HepG2 (cell line): Measurements from ENCODE around the gene ITPR1. TPM values are rescaled to one million over a fixed set of nuclear protein-coding genes. Genes with fewer than 3 reads are reported as not detected.

ENCODE experiments used
- ATAC-seq: fragments of 200-7000 bp; cut with Tn5 transposase; 3 replicates; pipeline ENCODE4 v1.9.1; 2020; ENCODE audit warnings: mild to moderate bottlenecking, moderate library complexity
- BruUV-seq: library from RNA; stranded (reverse); fragments of 400-500 nt; replicated peaks from 2 replicates; lab custom pipeline; 2021; lab: Mats Ljungman, UMichigan
- CTCF ChIA-PET: fragments of 300-600 bp; formaldehyde crosslinking; extraction: SDS; loops from one replicate; lab custom pipeline; 2021; ENCODE audit warnings: low total read pairs, inconsistent platforms, low intra/inter-chr PET ratio; lab: Yijun Ruan, JAX
- POLR2A ChIA-PET: fragments of 350-600 bp; sonication (Branson Sonifier 250); formaldehyde crosslinking; loops from one replicate; lab custom pipeline; 2020; ENCODE audit warnings: antibody characterized with exemption, inconsistent platforms; lab: Yijun Ruan, JAX
- DNase-seq: peaks from one replicate; pipeline ENCODE4 v3.0.0-alpha.2; 2015; ENCODE audit warnings: low spot score
- FAIRE-seq: peaks from 3 replicates; lab custom pipeline; 2011; peaks lifted over from hg19 to GRCh38; lab: Jason Lieb, UNC
- H2AFZ ChIP-seq: one replicate; pipeline ENCODE4 v1.6.1; 2011; ENCODE audit warnings: low read length, inconsistent platforms
- H3K27ac ChIP-seq: fragments of 300-600 bp; 3 replicates; pipeline ENCODE4 v1.8.0; 2011; ENCODE audit warnings: mixed run types, mild to moderate bottlenecking, mixed read lengths, low read length, inconsistent platforms; ENCODE audit not compliant: insufficient read depth; ENCODE audit errors: extremely low read length
- H3K27me3 ChIP-seq, 2 experiments: fragments of 200-600 bp in 1 of 2; 2 replicates in 1 of 2; 3 replicates in 1 of 2; pipeline versions ENCODE4 v1.6.0 to v1.8.0; 2011; ENCODE audit warnings: low read length in 2 of 2, mild to moderate bottlenecking in 2 of 2, moderate library complexity in 2 of 2, inconsistent platforms in 1 of 2; ENCODE audit not compliant: insufficient read depth in 2 of 2, control insufficient read depth in 1 of 2
- H3K36me3 ChIP-seq, 2 experiments: fragments of 200-600 bp in 1 of 2; replicated peaks in 1 of 2; 2 replicates in 1 of 2; 3 replicates in 1 of 2; pipeline versions ENCODE4 v1.5.1 to v1.8.0; 2011; ENCODE audit warnings: low read length in 2 of 2, inconsistent platforms in 1 of 2; ENCODE audit not compliant: insufficient read depth in 2 of 2, control insufficient read depth in 1 of 2
- H3K4me1 ChIP-seq: 2 replicates; pipeline ENCODE4 v1.5.1; 2012; ENCODE audit warnings: low read length, inconsistent platforms; ENCODE audit not compliant: insufficient read depth
- H3K4me2 ChIP-seq: 2 replicates; pipeline ENCODE4 v1.6.0; 2011; ENCODE audit warnings: low read depth, low read length, inconsistent platforms
- H3K4me3 ChIP-seq, 3 experiments: fragments of 200-600 bp in 1 of 3; sonication (generic), shearing (Covaris generic) in 1 of 3; replicated peaks in 1 of 3; 2 replicates each; pipeline ENCODE4 v1.5.1; 2011 to 2016; ENCODE audit warnings: low read length in 3 of 3, inconsistent platforms in 2 of 3, low read depth in 2 of 3, mild to moderate bottlenecking in 2 of 3, control low read depth in 1 of 3, mixed read lengths in 1 of 3; ENCODE audit not compliant: insufficient read depth in 1 of 3
- H3K79me2 ChIP-seq: one replicate; pipeline ENCODE4 v1.6.1; 2011; ENCODE audit warnings: low read length, inconsistent platforms; ENCODE audit not compliant: insufficient read depth
- H3K9ac ChIP-seq: 2 replicates; pipeline ENCODE4 v1.6.0; 2011; ENCODE audit warnings: mild to moderate bottlenecking, low read depth, low read length, inconsistent platforms; ENCODE audit not compliant: insufficient read depth
- H3K9me3 ChIP-seq: 2 replicates; pipeline ENCODE4 v1.5.1; 2012; ENCODE audit warnings: mild to moderate bottlenecking, low read length
- H4K20me1 ChIP-seq: 2 replicates; pipeline ENCODE4 v1.6.0; 2011; ENCODE audit warnings: inconsistent platforms, mild to moderate bottlenecking, low read length, moderate library complexity; ENCODE audit not compliant: insufficient read depth
- BCL6 ChIP-seq: IDR thresholded peaks from 2 replicates; pipeline ENCODE4 v1.6.1; 2016; ENCODE audit warnings: missing genetic modification reagents, missing compliant biosample characterization
- ETV6 ChIP-seq: sonication (generic); formaldehyde crosslinking; conservative IDR thresholded peaks from 2 replicates; pipeline ENCODE4 v1.4.0; 2020; ENCODE audit warnings: missing genetic modification reagents
- KDM4B ChIP-seq: sonication (generic); formaldehyde crosslinking; IDR thresholded peaks from 2 replicates; pipeline ENCODE4 v1.4.0; 2020; ENCODE audit warnings: missing genetic modification reagents
- LCORL ChIP-seq, 2 experiments: fragments of 450-650 bp in 1 of 2; sonication (generic) in 1 of 2; formaldehyde crosslinking in 1 of 2; IDR thresholded peaks; 2 replicates each; pipeline versions ENCODE4 v1.5.0 to v1.6.1; 2017 to 2020; ENCODE audit warnings: antibody characterized with exemption in 1 of 2, missing genetic modification reagents in 1 of 2
- MAFF ChIP-seq: IDR thresholded peaks from 2 replicates; pipeline ENCODE4 v1.6.1; 2011; ENCODE audit warnings: low read depth, low read length, improper control_type of control experiment
- MAFK ChIP-seq, 2 experiments: IDR thresholded peaks in 1 of 2; conservative IDR thresholded peaks in 1 of 2; 2 replicates each; pipeline ENCODE4 v1.6.1; 2011; ENCODE audit warnings: improper control_type of control experiment in 2 of 2, low read length in 2 of 2
- RARA ChIP-seq: IDR thresholded peaks from 2 replicates; pipeline ENCODE4 v1.6.1; 2016; ENCODE audit warnings: missing genetic modification reagents, missing compliant biosample characterization
- STAT5B ChIP-seq: sonication (generic); formaldehyde crosslinking; IDR thresholded peaks from 2 replicates; pipeline ENCODE4 v1.4.0; 2020; ENCODE audit warnings: missing genetic modification reagents
- ZNF235 ChIP-seq: sonication (generic); formaldehyde crosslinking; IDR thresholded peaks from 2 replicates; pipeline ENCODE4 v1.8.1; 2023; ENCODE audit warnings: mild to moderate bottlenecking, missing genetic modification reagents, borderline replicate concordance
- WGBS: methylation state at CpG from one replicate; pipeline ENCODE4 v1.1.6; 2017; ENCODE audit warnings: low lambda C conversion rate; 5-methylcytosine and 5-hydroxymethylcytosine counted together
- in situ Hi-C: cut with HindIII; loops from 2 replicates; pipeline ENCODE4 v1.10.0; 2017; ENCODE audit warnings: low pct_unique_long_range_greater_than_20kb; ENCODE audit not compliant: extremely low pct_ligation_motif_present
- intact Hi-C: fragments of 100-400 bp; cut with micrococcal nuclease; formaldehyde crosslinking; loops from one replicate; pipeline ENCODE4 v1.10.0; 2022; ENCODE audit not compliant: unreplicated experiment
- polyA plus RNA-seq, 8 experiments: library from polyadenylated mRNA; depleted of rRNA in 3 of 8; stranded (reverse) in 7 of 8; unstranded in 1 of 8; fragments of >200 nt; fragmentation: Illumina TruSeq in 4 of 8; extraction: Trizol in 4 of 8; gene quantifications; 2 replicates each; pipeline versions ENCODE4 v1.2.1 to v1.2.3, GENCODE V29; 2011 to 2016; ENCODE audit warnings: low read depth in 4 of 8, missing spikeins in 1 of 8, mixed read lengths in 1 of 8; ENCODE audit not compliant: insufficient read depth in 1 of 8
- total RNA-seq, 5 experiments: library from RNA; depleted of rRNA; stranded (reverse); fragments of >200 nt; fragmentation: Illumina TruSeq; extraction: Trizol; gene quantifications; 2 replicates each; pipeline ENCODE4 v1.2.3, GENCODE V29; 2016; ENCODE audit warnings: low read depth in 1 of 5
- TF ChIP-seq, protein P1 (sequence below): sonication (generic); formaldehyde crosslinking; conservative IDR thresholded peaks from 2 replicates; pipeline ENCODE4 v1.4.0; 2020; ENCODE audit warnings: mild to moderate bottlenecking, missing genetic modification reagents, moderate library complexity

The ITPR1 gene
- total and polyA plus RNA-seq, 2 of the 13 experiments (the other 11 are each of a cell fraction or from before 2014, with no cell fraction given): 10.0 to 11.4 TPM

DNA sequence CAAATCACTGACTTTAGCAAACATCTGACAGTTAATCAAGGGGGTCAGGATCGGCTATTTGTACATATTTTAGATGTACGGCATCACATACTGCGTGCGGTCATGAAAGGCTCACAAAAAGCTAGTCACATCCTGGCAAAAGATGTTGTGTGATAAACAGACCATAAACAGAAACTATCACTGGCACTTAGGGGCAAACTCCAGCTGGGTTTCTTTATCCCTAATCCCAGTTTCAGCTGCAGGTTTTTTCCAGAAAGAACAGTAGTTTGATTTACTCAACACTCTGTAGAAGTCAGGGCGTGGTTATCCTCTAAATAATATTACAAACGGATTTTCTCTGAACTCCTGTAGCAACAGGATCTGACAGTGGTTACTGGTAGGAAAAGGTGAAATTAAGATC, 373.7 kb downstream of the ITPR1 start:
- WGBS: 58% methylated on average over 6 of the region's 6 CpGs
- no TSS peak for BruUV-seq

DNA sequence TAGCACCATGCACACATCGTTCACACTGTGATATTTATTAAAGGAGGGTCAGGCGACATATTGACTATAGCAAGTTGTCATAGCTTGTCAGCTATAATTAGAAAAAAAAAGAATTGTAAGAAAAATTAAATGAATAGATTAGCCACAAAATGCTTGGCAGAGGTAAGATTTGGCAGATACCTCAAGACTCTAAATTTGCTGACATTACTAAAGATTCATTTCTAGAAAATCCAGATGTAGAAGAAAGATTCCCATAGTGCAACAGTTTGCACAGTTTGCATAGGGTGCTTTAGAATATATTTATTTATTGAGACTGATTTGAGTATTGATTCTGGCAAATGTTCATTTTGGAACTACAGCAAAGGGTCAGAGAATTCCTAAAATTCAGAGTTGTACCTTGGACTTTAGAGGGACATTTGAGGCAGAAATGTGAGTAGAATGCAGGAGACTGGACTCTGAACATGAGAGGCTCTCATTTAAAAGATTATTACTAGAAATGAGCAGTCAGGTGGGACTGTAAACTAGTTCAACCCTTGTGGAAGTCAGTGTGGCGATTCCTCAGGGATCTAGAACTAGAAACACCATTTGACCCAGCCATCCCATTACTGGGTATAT, 384.1 kb downstream of the ITPR1 start:
- CTCF ChIA-PET: no interaction called here
- Histone ChIP-seq H3K79me2 (no peaks in the 10 kb centered on the region), H3K9me3 (no peaks in the 10 kb centered on the region), H3K36me3 (no peaks in the 10 kb centered on the region), H2AFZ (no peak overlapping the region), H3K27me3 (no peaks in the 10 kb centered on the region), H3K4me2 (no peak overlapping the region), H3K4me1 (peaks cover 6% of the 10 kb centered on the region; the same call in 1 of the 2 replicates), H4K20me1 (no peaks in the 10 kb centered on the region), H3K9ac (no peak overlapping the region)
- in situ Hi-C loops (no loop called here), intact Hi-C loops (no loop called here)
- no peak for FAIRE-seq
- POLR2A ChIA-PET: no interaction called here
- no TSS peak for BruUV-seq
- peak; percentile 12 to 67; a peak in 2 of 4 replicates for TF ChIP-seq MAFK (conservative IDR thresholded peaks at IDR 0.05 in 1 of 2, IDR thresholded peaks at IDR 0.05 in 1 of 2; ENCODE audit: low read length in 2 of 2)
- TF ChIP-seq, protein P1, sequence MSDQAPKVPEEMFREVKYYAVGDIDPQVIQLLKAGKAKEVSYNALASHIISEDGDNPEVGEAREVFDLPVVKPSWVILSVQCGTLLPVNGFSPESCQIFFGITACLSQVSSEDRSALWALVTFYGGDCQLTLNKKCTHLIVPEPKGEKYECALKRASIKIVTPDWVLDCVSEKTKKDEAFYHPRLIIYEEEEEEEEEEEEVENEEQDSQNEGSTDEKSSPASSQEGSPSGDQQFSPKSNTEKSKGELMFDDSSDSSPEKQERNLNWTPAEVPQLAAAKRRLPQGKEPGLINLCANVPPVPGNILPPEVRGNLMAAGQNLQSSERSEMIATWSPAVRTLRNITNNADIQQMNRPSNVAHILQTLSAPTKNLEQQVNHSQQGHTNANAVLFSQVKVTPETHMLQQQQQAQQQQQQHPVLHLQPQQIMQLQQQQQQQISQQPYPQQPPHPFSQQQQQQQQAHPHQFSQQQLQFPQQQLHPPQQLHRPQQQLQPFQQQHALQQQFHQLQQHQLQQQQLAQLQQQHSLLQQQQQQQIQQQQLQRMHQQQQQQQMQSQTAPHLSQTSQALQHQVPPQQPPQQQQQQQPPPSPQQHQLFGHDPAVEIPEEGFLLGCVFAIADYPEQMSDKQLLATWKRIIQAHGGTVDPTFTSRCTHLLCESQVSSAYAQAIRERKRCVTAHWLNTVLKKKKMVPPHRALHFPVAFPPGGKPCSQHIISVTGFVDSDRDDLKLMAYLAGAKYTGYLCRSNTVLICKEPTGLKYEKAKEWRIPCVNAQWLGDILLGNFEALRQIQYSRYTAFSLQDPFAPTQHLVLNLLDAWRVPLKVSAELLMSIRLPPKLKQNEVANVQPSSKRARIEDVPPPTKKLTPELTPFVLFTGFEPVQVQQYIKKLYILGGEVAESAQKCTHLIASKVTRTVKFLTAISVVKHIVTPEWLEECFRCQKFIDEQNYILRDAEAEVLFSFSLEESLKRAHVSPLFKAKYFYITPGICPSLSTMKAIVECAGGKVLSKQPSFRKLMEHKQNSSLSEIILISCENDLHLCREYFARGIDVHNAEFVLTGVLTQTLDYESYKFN: 0 out of 2 replicates have a peak, but pooled peaks have one; percentile 18
- TF ChIP-seq KDM4B: no peak
- peak; percentile 92 for TF ChIP-seq BCL6 (CRISPR knock-in tag)
- peak; percentile 29; the same call in 1 of the 2 replicates for TF ChIP-seq MAFF
- no peak for TF ChIP-seq ZNF235 (CRISPR knock-in tag)
- peak; percentile 49; the same call in 1 of the 2 replicates for TF ChIP-seq RARA (CRISPR knock-in tag)
- TF ChIP-seq, all 625 proteins: peak for 5
- no peak overlapping the region for H3K4me3 ChIP-seq
- 62% methylated on average over 3 of the region's 3 CpGs for WGBS
- DNase-seq (no peak), ATAC-seq (no peak; the same call in 2 of the 3 replicates)
- H3K27ac ChIP-seq: no peak overlapping the region

More for the DNA sequence above, 373.7 kb downstream of the ITPR1 start:
- no peak for FAIRE-seq
- H3K36me3 ChIP-seq: no peaks in the 10 kb centered on the region
- H3K9me3 ChIP-seq: no peaks in the 10 kb centered on the region
- H3K4me1 ChIP-seq: peaks cover 15% of the 10 kb centered on the region
- TF ChIP-seq LCORL (IDR thresholded peaks at IDR 0.05) (no peak), LCORL (CRISPR knock-in tag; IDR thresholded peaks at IDR 0.05) (no peak), ETV6 (CRISPR knock-in tag) (no peak), STAT5B (CRISPR knock-in tag) (no peak)
- no peaks in the 10 kb centered on the region for H3K79me2 ChIP-seq
- intact Hi-C loops: no loop called here
- no peak overlapping the region for H2AFZ ChIP-seq
- H4K20me1 ChIP-seq: no peaks in the 10 kb centered on the region
- ATAC-seq: no peak
- ChIA-PET CTCF (no interaction called here), POLR2A (no interaction called here)
- H3K4me2 ChIP-seq: no peak overlapping the region
- no peak for DNase-seq
- H3K27me3 ChIP-seq: no peaks in the 10 kb centered on the region
- no peak overlapping the region for H3K9ac ChIP-seq
- no peak overlapping the region for H3K27ac ChIP-seq
- in situ Hi-C loops: no loop called here
- no peak overlapping the region for H3K4me3 ChIP-seq
